ENCODE data around the gene TOM1L2. TPM values are rescaled to one million over a fixed set of nuclear protein-coding genes. Genes with fewer than 3 reads are reported as not detected.
A peak's percentile ranks its signal among the peaks of the same experiment; 100 is the strongest.
"Not testable (repeated sequence)": the region's sequence is repeated elsewhere in the genome, so short reads cannot be mapped to it uniquely, and the experiment has no call there.

TOM1L2 gene
- total RNA-seq, 2 experiments from 2014 or later = 22.1 to 25.0 TPM

GRCh38 chr17:17915183-17915582 lies 57.0 kb downstream of the TOM1L2 start:
- Mint-ChIP-seq H3K4me1 (ENCODE audit: low read depth) (peaks cover 22% of the 10 kb centered on the region), H3K27me3 (ENCODE audit: low read depth) (no peaks in the 10 kb centered on the region), H3K36me3 (ENCODE audit: low read depth) (peaks cover 1% of the 10 kb centered on the region), H3K9me3 (ENCODE audit: insufficient read depth) (no peaks in the 10 kb centered on the region), H3K27ac (no peak overlapping the region), H3K4me3 (no peak overlapping the region)
- no peak for DNase-seq
- POLR2A ChIA-PET = interaction anchor here (0.8 kb wide), 1 partner anchor 233 kb away, joined by 3 read pairs; no protein-coding TSS in a partner anchor
- no peak for ATAC-seq
- CTCF ChIA-PET = interaction anchor here (1.2 kb wide), 1 partner anchor 51 kb away, joined by 3 read pairs; no protein-coding TSS in a partner anchor

GRCh38 chr17:17913695-17914332 lies 58.4 kb downstream of the TOM1L2 start:
- Mint-ChIP-seq H3K4me1 (ENCODE audit: low read depth) (peaks cover 12% of the 10 kb centered on the region), H3K4me3 (no peak overlapping the region), H3K27ac (peak overlapping the region; percentile 43), H3K36me3 (ENCODE audit: low read depth) (peaks cover 1% of the 10 kb centered on the region), H3K9me3 (ENCODE audit: insufficient read depth) (no peaks in the 10 kb centered on the region), H3K27me3 (ENCODE audit: low read depth) (no peaks in the 10 kb centered on the region)
- ATAC-seq = peak; percentile 82
- CTCF ChIA-PET = interaction anchor here (1.1 to 1.6 kb wide), 2 partner anchors 21 to 25 kb away, joined by 3 to 4 read pairs; no protein-coding TSS in a partner anchor
- DNase-seq = peak; percentile 58
- POLR2A ChIA-PET = no interaction called here

GRCh38 chr17:17912336-17912735 lies 59.9 kb downstream of the TOM1L2 start:
- ATAC-seq; CTCF ChIA-PET; DNase-seq; H3K36me3 Mint-ChIP-seq (ENCODE audit: low read depth); POLR2A ChIA-PET; H3K9me3 Mint-ChIP-seq (ENCODE audit: insufficient read depth); H3K4me3 Mint-ChIP-seq; H3K27me3 Mint-ChIP-seq (ENCODE audit: low read depth); H3K27ac Mint-ChIP-seq: not testable (repeated sequence)
- peaks cover 12% of the 10 kb centered on the region for H3K4me1 Mint-ChIP-seq (ENCODE audit: low read depth)

GRCh38 chr17:17911001-17911613 lies 61.1 kb downstream of the TOM1L2 start:
- ATAC-seq (no peak), DNase-seq (no peak)
- ChIA-PET POLR2A (no interaction called here), CTCF (no interaction called here)
- H3K4me1 Mint-ChIP-seq (ENCODE audit: low read depth) = peaks cover 12% of the 10 kb centered on the region
- peak overlapping the region; percentile 42 for H3K27ac Mint-ChIP-seq
- no peaks in the 10 kb centered on the region for H3K27me3 Mint-ChIP-seq (ENCODE audit: low read depth)
- no peak overlapping the region for H3K4me3 Mint-ChIP-seq
- peaks cover 6% of the 10 kb centered on the region for H3K36me3 Mint-ChIP-seq (ENCODE audit: low read depth)
- H3K9me3 Mint-ChIP-seq (ENCODE audit: insufficient read depth) = no peaks in the 10 kb centered on the region

GRCh38 chr17:17910060-17910459 lies 62.1 kb downstream of the TOM1L2 start:
- Mint-ChIP-seq H3K27ac (no peak overlapping the region), H3K9me3 (ENCODE audit: insufficient read depth) (no peaks in the 10 kb centered on the region), H3K27me3 (ENCODE audit: low read depth) (no peaks in the 10 kb centered on the region), H3K4me3 (no peak overlapping the region), H3K4me1 (ENCODE audit: low read depth) (peaks cover 12% of the 10 kb centered on the region), H3K36me3 (ENCODE audit: low read depth) (peaks cover 6% of the 10 kb centered on the region)
- ATAC-seq (no peak), DNase-seq (no peak)
- ChIA-PET CTCF (interaction anchor here (1.0 kb wide), 1 partner anchor 9 kb away, joined by 3 read pairs; no protein-coding TSS in a partner anchor), POLR2A (no interaction called here)

GRCh38 chr17:17909078-17909477 lies 63.1 kb downstream of the TOM1L2 start:
- Mint-ChIP-seq H3K4me3 (no peak overlapping the region), H3K27ac (no peak overlapping the region), H3K4me1 (ENCODE audit: low read depth) (peaks cover 6% of the 10 kb centered on the region), H3K27me3 (ENCODE audit: low read depth) (no peaks in the 10 kb centered on the region), H3K36me3 (ENCODE audit: low read depth) (peaks cover 6% of the 10 kb centered on the region), H3K9me3 (ENCODE audit: insufficient read depth) (no peaks in the 10 kb centered on the region)
- ATAC-seq (no peak), DNase-seq (no peak)
- CTCF ChIA-PET = interaction anchor here (1.7 to 2.1 kb wide), 2 partner anchors 10 to 18 kb away, joined by 5 to 16 read pairs; no protein-coding TSS in a partner anchor
- POLR2A ChIA-PET = no interaction called here

- no peak for ATAC-seq
- ChIA-PET CTCF (interaction anchor here (1.7 to 2.1 kb wide), 2 partner anchors 11 to 17 kb away, joined by 5 to 16 read pairs; no protein-coding TSS in a partner anchor), POLR2A (interaction anchor here (1.3 kb wide), 1 partner anchor 58 kb away, joined by 3 read pairs; no protein-coding TSS in a partner anchor)
- Mint-ChIP-seq H3K27me3 (ENCODE audit: low read depth) (no peaks in the 10 kb centered on the region), H3K27ac (no peak overlapping the region), H3K36me3 (ENCODE audit: low read depth) (peaks cover 6% of the 10 kb centered on the region), H3K9me3 (ENCODE audit: insufficient read depth) (no peaks in the 10 kb centered on the region), H3K4me1 (ENCODE audit: low read depth) (no peaks in the 10 kb centered on the region), H3K4me3 (no peak overlapping the region)
- no peak for DNase-seq
Measured at GRCh38 chr17:17907469-17907868, 64.7 kb downstream of the TOM1L2 start.

- ATAC-seq = no peak
- Mint-ChIP-seq H3K36me3 (ENCODE audit: low read depth) (peaks cover 6% of the 10 kb centered on the region), H3K27ac (no peak overlapping the region), H3K4me3 (no peak overlapping the region), H3K27me3 (ENCODE audit: low read depth) (no peaks in the 10 kb centered on the region), H3K4me1 (ENCODE audit: low read depth) (no peaks in the 10 kb centered on the region), H3K9me3 (ENCODE audit: insufficient read depth) (no peaks in the 10 kb centered on the region)
- DNase-seq = no peak
- CTCF ChIA-PET = no interaction called here
- POLR2A ChIA-PET = interaction anchor here (0.5 to 1.3 kb wide), 2 partner anchors 57 to 210 kb away, joined by 3 read pairs; no protein-coding TSS in a partner anchor
Measured at GRCh38 chr17:17906418-17907215, 65.6 kb downstream of the TOM1L2 start.

- POLR2A ChIA-PET = no interaction called here
- no peaks in the 10 kb centered on the region for H3K4me1 Mint-ChIP-seq (ENCODE audit: low read depth)
- no peaks in the 10 kb centered on the region for H3K27me3 Mint-ChIP-seq (ENCODE audit: low read depth)
- CTCF ChIA-PET = interaction anchor here (1.2 kb wide), 1 partner anchor 13 kb away, joined by 3 read pairs; no protein-coding TSS in a partner anchor
- no peak for ATAC-seq
- no peak overlapping the region for H3K4me3 Mint-ChIP-seq
- H3K9me3 Mint-ChIP-seq (ENCODE audit: insufficient read depth) = no peaks in the 10 kb centered on the region
- H3K36me3 Mint-ChIP-seq (ENCODE audit: low read depth) = peaks cover 5% of the 10 kb centered on the region
- DNase-seq = no peak
- H3K27ac Mint-ChIP-seq = no peak overlapping the region
Measured at GRCh38 chr17:17905036-17905320, 67.2 kb downstream of the TOM1L2 start.

- no peaks in the 10 kb centered on the region for H3K9me3 Mint-ChIP-seq (ENCODE audit: insufficient read depth)
- peaks cover 5% of the 10 kb centered on the region for H3K36me3 Mint-ChIP-seq (ENCODE audit: low read depth)
Measured at GRCh38 chr17:17904166-17905035, 67.8 kb downstream of the TOM1L2 start.

GRCh38 chr17:17902877-17903276 lies 69.3 kb downstream of the TOM1L2 start:
- no peak for ATAC-seq
- Mint-ChIP-seq H3K4me1 (ENCODE audit: low read depth) (peaks cover 4% of the 10 kb centered on the region), H3K9me3 (ENCODE audit: insufficient read depth) (no peaks in the 10 kb centered on the region), H3K4me3 (no peak overlapping the region), H3K36me3 (ENCODE audit: low read depth) (peaks cover 10% of the 10 kb centered on the region), H3K27me3 (ENCODE audit: low read depth) (no peaks in the 10 kb centered on the region), H3K27ac (no peak overlapping the region)
- no peak for DNase-seq
- POLR2A ChIA-PET = no interaction called here
- CTCF ChIA-PET = no interaction called here

More at GRCh38 chr17:17904166-17905035, 67.8 kb downstream of the TOM1L2 start:
- no peaks in the 10 kb centered on the region for H3K27me3 Mint-ChIP-seq (ENCODE audit: low read depth)
- ATAC-seq = no peak
- no peak for DNase-seq
- no peak overlapping the region for H3K4me3 Mint-ChIP-seq
- ChIA-PET CTCF (interaction anchor here (1.0 to 1.2 kb wide), 2 partner anchors 13 kb away, joined by 3 read pairs; no protein-coding TSS in a partner anchor), POLR2A (no interaction called here)
- H3K27ac Mint-ChIP-seq = no peak overlapping the region
- H3K4me1 Mint-ChIP-seq (ENCODE audit: low read depth) = no peaks in the 10 kb centered on the region

All from activated CD8-positive, alpha-beta T cell treated with anti-CD3 and anti-CD28 coated beads, Interleukin-2, amount 10 ng/mL, durations not matched to agents 7 days and 5 days (primary cell).